ENCODE data around the gene LRRC8D.

Gene LRRC8D

GRCh38 chr1:89833183-89834082, 12.6 kb downstream of the LRRC8D start:
- no peak for DNase-seq (ENCODE audit: low spot score)

GRCh38 chr1:89834083-89834704, 13.4 kb downstream of the LRRC8D start:
- no peak for DNase-seq (ENCODE audit: low spot score)

GRCh38 chr1:89836252-89837035, 15.6 kb downstream of the LRRC8D start:
- DNase-seq (ENCODE audit: low spot score) = no peak

GRCh38 chr1:89837036-89837481, 16.2 kb downstream of the LRRC8D start:
- no peak for DNase-seq (ENCODE audit: low spot score)

- no peak for DNase-seq (ENCODE audit: low spot score)
These were observed 16.7 kb downstream of the LRRC8D start for GRCh38 chr1:89837510-89837909.

- no peak for DNase-seq (ENCODE audit: low spot score)
These were observed 18.7 kb downstream of the LRRC8D start for GRCh38 chr1:89839516-89839915.

GRCh38 chr1:89841507-89841906, 20.7 kb downstream of the LRRC8D start:
- DNase-seq (ENCODE audit: low spot score) = no peak

GRCh38 chr1:89842567-89843272, 21.9 kb downstream of the LRRC8D start:
- peak; percentile 79 for DNase-seq (ENCODE audit: low spot score)

GRCh38 chr1:89843273-89844130, 22.7 kb downstream of the LRRC8D start:
- DNase-seq (ENCODE audit: low spot score) = peak; percentile 84

GRCh38 chr1:89844241-89844807, 23.5 kb downstream of the LRRC8D start:
- no peak for DNase-seq (ENCODE audit: low spot score)

GRCh38 chr1:89844860-89845259, 24.0 kb downstream of the LRRC8D start:
- DNase-seq (ENCODE audit: low spot score) = no peak

GRCh38 chr1:89847191-89847729, 26.4 kb downstream of the LRRC8D start:
- no peak for DNase-seq (ENCODE audit: low spot score)

- no peak for DNase-seq (ENCODE audit: low spot score)
These were observed 30.1 kb downstream of the LRRC8D start for GRCh38 chr1:89850844-89851415.

GRCh38 chr1:89854140-89854539, 33.3 kb downstream of the LRRC8D start:
- DNase-seq (ENCODE audit: low spot score) = no peak

- DNase-seq (ENCODE audit: low spot score) = peak; percentile 60
These were observed 34.7 kb downstream of the LRRC8D start for GRCh38 chr1:89855413-89856123.

- DNase-seq (ENCODE audit: low spot score) = peak; percentile 30
These were observed 42.5 kb downstream of the LRRC8D start for GRCh38 chr1:89863165-89863830.

- DNase-seq (ENCODE audit: low spot score) = no peak
These were observed 44.9 kb downstream of the LRRC8D start for GRCh38 chr1:89865498-89866382.

GRCh38 chr1:89866568-89866967, 45.7 kb downstream of the LRRC8D start:
- no peak for DNase-seq (ENCODE audit: low spot score)

Measured in NAMALWA (cell line).